ENCODE measurements around the gene MRPL41.

Gene MRPL41

DNA sequence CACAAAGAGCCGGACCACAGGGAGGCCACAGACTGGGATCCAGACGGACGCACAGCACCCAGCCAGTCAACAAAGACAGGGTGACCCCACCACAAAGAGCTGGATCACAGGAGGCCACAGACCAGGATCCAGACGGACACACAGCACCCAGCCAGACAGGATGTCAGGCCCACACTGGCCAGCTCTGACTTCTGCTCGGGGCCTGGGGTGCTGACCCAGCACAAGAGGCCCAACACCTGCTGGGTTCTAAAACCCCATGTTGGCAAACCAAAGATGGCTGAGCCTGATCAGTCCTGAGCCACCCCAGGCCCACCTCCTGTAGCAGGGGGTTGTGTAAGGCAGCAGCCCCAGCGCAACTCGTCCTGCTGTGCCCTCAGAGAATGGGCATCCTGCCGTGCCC, 32.3 kb downstream of the MRPL41 start:
- in situ Hi-C loops (cut with HindIII; ENCODE audit: low sequenced_read_pairs) = no loop called here
- TF ChIP-seq, protein P1, sequence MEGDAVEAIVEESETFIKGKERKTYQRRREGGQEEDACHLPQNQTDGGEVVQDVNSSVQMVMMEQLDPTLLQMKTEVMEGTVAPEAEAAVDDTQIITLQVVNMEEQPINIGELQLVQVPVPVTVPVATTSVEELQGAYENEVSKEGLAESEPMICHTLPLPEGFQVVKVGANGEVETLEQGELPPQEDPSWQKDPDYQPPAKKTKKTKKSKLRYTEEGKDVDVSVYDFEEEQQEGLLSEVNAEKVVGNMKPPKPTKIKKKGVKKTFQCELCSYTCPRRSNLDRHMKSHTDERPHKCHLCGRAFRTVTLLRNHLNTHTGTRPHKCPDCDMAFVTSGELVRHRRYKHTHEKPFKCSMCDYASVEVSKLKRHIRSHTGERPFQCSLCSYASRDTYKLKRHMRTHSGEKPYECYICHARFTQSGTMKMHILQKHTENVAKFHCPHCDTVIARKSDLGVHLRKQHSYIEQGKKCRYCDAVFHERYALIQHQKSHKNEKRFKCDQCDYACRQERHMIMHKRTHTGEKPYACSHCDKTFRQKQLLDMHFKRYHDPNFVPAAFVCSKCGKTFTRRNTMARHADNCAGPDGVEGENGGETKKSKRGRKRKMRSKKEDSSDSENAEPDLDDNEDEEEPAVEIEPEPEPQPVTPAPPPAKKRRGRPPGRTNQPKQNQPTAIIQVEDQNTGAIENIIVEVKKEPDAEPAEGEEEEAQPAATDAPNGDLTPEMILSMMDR (IDR thresholded peaks at IDR 0.05; ENCODE audit: low read depth, low read length) = no peak
- no peak for DNase-seq (ENCODE audit: low read depth, low spot score)
- no peak overlapping the region for H3K4me3 ChIP-seq (ENCODE audit: low read depth, low read length)

DNA sequence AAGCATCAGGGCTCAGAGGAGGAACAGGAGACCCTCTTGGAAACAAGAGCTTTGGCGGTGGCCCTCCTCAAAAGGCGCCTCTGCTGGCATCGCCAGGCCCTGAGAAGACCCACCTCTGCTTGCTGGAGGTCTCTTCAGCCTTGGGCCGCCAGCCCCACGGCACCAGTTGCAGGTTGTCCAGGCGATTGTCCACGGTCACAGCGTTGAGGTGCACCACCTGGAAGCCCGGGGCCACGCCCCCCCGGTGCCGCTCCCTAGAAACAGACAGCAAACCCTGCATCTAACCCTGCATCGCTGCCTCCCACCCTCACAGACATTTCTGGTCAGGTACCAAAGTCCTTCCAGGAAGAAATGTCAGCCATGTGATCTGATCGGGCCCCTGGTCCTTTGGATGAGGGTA, 35.2 kb downstream of the MRPL41 start:
- H3K4me3 ChIP-seq (ENCODE audit: low read depth, low read length) = no peak overlapping the region
- DNase-seq (ENCODE audit: low read depth, low spot score) = no peak
- in situ Hi-C loops (cut with HindIII; ENCODE audit: low sequenced_read_pairs) = no loop called here
- TF ChIP-seq, protein P1 (IDR thresholded peaks at IDR 0.05; ENCODE audit: low read depth, low read length) = no peak

DNA sequence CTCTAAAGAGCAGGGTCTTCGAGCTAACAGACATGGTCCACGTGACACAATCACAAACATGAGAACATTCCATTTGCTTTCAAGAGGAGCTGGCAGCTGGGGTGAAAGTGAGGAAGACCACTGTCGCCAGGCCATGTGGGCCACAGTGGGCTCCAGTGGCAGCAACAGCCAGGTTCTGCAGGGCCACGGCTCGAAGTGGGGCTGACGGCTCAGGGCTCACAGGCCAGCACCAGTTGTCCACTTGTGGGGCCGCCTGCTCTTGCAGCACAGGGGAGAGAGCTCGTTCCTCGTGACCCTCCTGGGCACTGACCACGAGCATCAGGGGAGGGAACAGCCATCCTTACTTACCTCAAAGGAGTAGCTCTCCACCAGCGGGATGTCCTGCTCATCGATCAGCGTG, 36.6 kb downstream of the MRPL41 start:
- in situ Hi-C loops (cut with HindIII; ENCODE audit: low sequenced_read_pairs) = no loop called here
- H3K4me3 ChIP-seq (ENCODE audit: low read depth, low read length) = no peak overlapping the region
- TF ChIP-seq, protein P1 (IDR thresholded peaks at IDR 0.05; ENCODE audit: low read depth, low read length) = no peak
- no peak for DNase-seq (ENCODE audit: low read depth, low spot score)

GRCh38 chr9:137588891-137589290, 37.2 kb downstream of the MRPL41 start:
- TF ChIP-seq, protein P1 (IDR thresholded peaks at IDR 0.05; ENCODE audit: low read depth, low read length) = no peak
- DNase-seq (ENCODE audit: low read depth, low spot score) = no peak
- H3K4me3 ChIP-seq (ENCODE audit: low read depth, low read length) = peak overlapping the region; percentile 55
- in situ Hi-C loops (cut with HindIII; ENCODE audit: low sequenced_read_pairs) = no loop called here

DNA sequence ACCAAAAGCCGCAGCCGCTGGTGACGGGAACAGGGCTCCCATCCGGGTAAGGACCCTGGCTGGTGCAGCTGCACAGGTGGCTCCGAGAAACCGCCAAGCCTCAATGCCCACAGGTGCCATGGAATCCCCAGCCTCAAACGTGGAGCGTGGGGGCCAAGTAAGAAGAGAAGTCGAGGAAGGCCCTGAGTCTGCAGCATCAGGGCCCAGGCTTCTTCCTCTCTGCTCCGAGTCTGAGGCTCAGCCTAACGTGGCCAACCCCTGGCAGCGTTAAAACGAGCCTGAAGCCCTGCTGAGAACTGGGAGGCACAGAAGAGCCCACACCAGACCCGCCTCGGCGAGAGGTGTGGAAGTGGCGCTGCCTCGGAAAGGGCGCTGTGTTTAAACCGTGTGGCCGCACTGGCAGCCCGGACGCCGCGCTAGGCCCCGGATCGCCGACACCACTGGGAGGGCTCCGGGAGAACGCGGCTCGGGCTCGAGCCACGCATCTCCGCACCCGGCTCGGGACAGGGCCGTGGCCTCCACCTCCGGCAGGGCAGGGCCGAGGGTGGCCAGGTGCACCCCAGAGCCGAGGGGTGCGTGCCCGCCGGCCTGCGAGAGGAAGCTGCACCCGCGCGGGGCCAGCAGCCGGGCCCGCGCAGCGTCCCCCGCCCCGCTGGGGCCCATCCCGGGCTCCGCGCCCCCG, 37.9 kb downstream of the MRPL41 start:
- no peak for DNase-seq (ENCODE audit: low read depth, low spot score)
- H3K4me3 ChIP-seq (ENCODE audit: low read depth, low read length) = peak overlapping the region; percentile 55
- TF ChIP-seq, protein P1 (IDR thresholded peaks at IDR 0.05; ENCODE audit: low read depth, low read length) = no peak
- in situ Hi-C loops (cut with HindIII; ENCODE audit: low sequenced_read_pairs) = no loop called here

DNA sequence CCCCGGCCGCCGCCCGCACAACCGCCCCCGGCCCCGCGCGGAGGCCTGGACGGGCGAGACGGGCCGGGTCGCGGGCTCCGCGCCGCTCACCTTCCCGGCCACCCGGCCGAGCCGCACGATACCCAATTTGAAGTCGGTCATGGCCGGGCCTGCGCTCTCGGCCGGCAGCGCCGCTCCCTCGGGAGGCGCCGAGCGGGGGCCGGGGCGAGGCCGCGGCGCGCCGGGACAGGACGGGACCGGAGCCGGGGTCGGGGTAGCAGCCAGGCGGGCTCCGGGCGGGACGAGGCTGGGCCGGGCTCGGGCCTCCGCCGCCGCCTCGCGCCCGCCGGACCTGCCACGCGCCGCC, 38.4 kb downstream of the MRPL41 start:
- in situ Hi-C loops (cut with HindIII; ENCODE audit: low sequenced_read_pairs) = no loop called here
- peak overlapping the region; percentile 55 for H3K4me3 ChIP-seq (ENCODE audit: low read depth, low read length)
- no peak for DNase-seq (ENCODE audit: low read depth, low spot score)
- TF ChIP-seq, protein P1 (IDR thresholded peaks at IDR 0.05; ENCODE audit: low read depth, low read length) = no peak
